ENCODE data around the gene AJM1. TPM values are rescaled to one million over a fixed set of nuclear protein-coding genes. Genes with fewer than 3 reads are reported as not detected.

The AJM1 gene
- total RNA-seq, 2 experiments from 2014 or later, result 6.6 to 6.7 TPM

DNA sequence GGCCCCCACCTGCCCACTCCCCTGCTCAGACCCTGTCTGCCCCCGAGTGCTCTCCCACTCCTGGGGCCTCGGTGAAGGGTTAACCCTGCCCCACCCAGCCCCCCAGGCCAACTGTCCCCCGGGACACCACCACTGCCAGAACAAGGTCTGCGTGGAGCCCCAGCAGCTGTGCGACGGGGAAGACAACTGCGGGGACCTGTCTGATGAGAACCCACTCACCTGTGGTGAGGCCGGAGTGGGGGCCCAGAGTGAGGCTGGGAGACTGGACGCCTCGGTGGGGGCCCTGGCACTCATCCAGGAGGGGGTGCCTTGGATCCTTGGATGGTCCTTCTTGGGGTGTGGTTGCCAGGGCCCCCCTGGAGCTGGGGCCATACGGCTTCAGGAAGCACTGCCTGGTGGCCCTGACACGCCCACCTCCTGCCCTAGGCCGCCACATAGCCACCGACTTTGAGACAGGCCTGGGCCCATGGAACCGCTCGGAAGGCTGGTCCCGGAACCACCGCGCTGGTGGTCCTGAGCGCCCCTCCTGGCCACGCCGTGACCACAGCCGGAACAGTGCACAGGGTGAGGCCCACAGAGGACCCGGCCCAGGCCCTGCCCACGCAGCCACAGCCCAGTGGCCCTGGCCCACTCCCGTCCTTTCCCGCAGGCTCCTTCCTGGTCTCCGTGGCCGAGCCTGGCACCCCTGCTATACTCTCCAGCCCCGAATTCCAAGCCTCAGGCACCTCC lies 12.0 kb downstream of the AJM1 start:
- Mint-ChIP-seq H3K4me1 (peaks cover 1% of the 10 kb centered on the region), H3K36me3 (no peaks in the 10 kb centered on the region), H3K4me3 (no peak overlapping the region), H3K27me3 (no peaks in the 10 kb centered on the region), H3K9me3 (no peaks in the 10 kb centered on the region), H3K27ac (no peak overlapping the region)
- POLR2A ChIA-PET, result interaction anchor here (1.1 kb wide), 2 partner anchors 10 to 28 kb away, joined by 3 read pairs; no protein-coding TSS in a partner anchor
- DNase-seq (no peak), ATAC-seq (ENCODE audit: low read depth) (no peak)

DNA sequence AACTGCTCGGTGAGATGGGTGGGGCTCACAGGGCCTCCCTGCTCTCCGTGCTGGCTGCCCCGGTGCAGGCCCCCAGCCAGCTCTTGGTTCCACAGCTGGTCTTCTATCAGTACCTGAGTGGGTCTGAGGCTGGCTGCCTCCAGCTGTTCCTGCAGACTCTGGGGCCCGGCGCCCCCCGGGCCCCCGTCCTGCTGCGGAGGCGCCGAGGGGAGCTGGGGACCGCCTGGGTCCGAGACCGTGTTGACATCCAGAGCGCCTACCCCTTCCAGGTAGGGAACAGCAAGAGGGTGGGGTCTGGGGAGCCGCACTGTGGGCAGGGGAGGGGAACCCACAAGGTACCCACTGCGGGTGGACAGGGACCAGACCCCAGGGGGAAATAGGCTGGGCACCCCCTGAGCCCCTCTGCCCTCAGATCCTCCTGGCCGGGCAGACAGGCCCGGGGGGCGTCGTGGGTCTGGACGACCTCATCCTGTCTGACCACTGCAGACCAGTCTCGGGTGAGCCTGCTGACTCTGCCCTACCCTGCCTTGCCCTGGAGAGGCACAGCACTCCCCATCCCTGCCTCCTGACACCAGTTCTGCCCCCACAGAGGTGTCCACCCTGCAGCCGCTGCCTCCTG lies 12.7 kb downstream of the AJM1 start:
- Mint-ChIP-seq H3K36me3 (no peaks in the 10 kb centered on the region), H3K27me3 (no peaks in the 10 kb centered on the region), H3K4me1 (no peaks in the 10 kb centered on the region), H3K4me3 (no peak overlapping the region), H3K27ac (no peak overlapping the region), H3K9me3 (no peaks in the 10 kb centered on the region)
- DNase-seq (no peak), ATAC-seq (ENCODE audit: low read depth) (no peak)
- POLR2A ChIA-PET, result interaction anchor here (1.1 kb wide), 1 partner anchor 9 kb away, joined by 3 read pairs; no protein-coding TSS in a partner anchor

DNA sequence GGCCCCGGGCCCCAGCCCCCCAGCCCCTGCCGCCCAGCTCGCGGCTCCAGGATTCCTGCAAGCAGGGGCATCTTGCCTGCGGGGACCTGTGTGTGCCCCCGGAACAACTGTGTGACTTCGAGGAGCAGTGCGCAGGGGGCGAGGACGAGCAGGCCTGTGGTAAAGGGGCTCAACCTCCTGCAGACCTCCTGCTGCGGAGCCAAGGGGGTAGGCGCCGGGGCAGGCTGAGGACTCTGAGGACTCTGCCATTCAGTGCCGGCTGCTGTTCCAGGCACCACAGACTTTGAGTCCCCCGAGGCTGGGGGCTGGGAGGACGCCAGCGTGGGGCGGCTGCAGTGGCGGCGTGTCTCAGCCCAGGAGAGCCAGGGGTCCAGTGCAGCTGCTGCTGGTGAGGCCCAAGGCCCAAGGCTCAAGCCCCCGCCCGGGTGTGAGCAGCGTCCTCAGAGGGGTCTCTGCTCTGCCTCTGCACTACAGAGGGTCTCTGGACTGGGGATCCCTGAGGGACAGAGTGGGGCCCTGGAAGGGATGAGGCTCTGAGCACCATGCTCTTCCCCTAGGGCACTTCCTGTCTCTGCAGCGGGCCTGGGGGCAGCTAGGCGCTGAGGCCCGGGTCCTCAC lies 13.3 kb downstream of the AJM1 start:
- no peak for DNase-seq

DNA sequence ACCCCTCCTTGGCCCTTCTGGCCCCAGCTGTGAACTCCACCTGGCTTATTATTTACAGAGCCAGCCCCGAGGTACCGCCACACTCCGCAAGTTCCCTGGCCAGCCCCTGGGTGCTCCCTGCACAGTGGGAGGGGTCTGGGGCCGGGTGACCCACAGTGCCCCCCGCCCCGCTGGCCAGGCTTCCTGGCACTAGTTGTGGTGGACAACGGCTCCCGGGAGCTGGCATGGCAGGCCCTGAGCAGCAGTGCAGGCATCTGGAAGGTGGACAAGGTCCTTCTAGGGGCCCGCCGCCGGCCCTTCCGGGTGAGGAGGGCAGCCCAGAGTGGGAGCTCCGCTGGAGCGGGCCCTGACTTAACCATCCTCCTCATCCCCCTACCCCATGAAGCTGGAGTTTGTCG lies 13.8 kb downstream of the AJM1 start:
- H3K9me3 Mint-ChIP-seq, result no peaks in the 10 kb centered on the region
- no peaks in the 10 kb centered on the region for H3K4me1 Mint-ChIP-seq
- POLR2A ChIA-PET, result no interaction called here
- no peak overlapping the region for H3K4me3 Mint-ChIP-seq
- DNase-seq (no peak), ATAC-seq (ENCODE audit: low read depth) (no peak)
- H3K36me3 Mint-ChIP-seq, result no peaks in the 10 kb centered on the region
- no peak overlapping the region for H3K27ac Mint-ChIP-seq
- no peaks in the 10 kb centered on the region for H3K27me3 Mint-ChIP-seq

More for the DNA sequence above, 13.3 kb downstream of the AJM1 start:
- no peaks in the 10 kb centered on the region for H3K4me1 Mint-ChIP-seq
- no peaks in the 10 kb centered on the region for H3K27me3 Mint-ChIP-seq
- ATAC-seq (ENCODE audit: low read depth), result no peak
- no peaks in the 10 kb centered on the region for H3K36me3 Mint-ChIP-seq
- H3K4me3 Mint-ChIP-seq, result no peak overlapping the region
- POLR2A ChIA-PET, result interaction anchor here (1.1 kb wide), 1 partner anchor 8 kb away, joined by 3 read pairs; no protein-coding TSS in a partner anchor
- H3K27ac Mint-ChIP-seq, result no peak overlapping the region
- H3K9me3 Mint-ChIP-seq, result no peaks in the 10 kb centered on the region

DNA sequence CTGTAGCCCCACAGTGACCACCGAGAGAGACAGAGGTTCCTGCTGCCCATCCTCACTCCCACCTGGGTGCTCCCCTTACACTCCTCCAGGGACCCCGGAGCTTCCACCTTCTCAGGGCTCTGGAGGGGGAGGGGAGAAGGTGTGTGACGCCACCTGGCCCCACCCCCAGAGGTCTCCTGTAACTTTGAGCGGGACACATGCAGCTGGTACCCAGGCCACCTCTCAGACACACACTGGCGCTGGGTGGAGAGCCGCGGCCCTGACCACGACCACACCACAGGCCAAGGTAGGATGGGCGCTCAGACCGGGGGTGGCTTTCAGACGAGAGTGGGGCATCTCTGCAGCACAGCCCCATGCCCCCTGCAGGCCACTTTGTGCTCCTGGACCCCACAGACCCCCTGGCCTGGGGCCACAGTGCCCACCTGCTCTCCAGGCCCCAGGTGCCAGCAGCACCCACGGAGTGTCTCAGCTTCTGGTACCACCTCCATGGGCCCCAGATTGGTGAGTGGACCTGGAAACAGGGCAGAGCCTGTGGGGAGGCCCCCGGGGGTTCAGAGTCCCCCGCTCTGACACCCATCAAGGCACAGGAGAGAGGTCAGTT lies 14.4 kb downstream of the AJM1 start:
- POLR2A ChIA-PET, result no interaction called here
- no peaks in the 10 kb centered on the region for H3K9me3 Mint-ChIP-seq
- H3K36me3 Mint-ChIP-seq, result no peaks in the 10 kb centered on the region
- no peaks in the 10 kb centered on the region for H3K27me3 Mint-ChIP-seq
- H3K4me3 Mint-ChIP-seq, result no peak overlapping the region
- H3K4me1 Mint-ChIP-seq, result no peaks in the 10 kb centered on the region
- no peak overlapping the region for H3K27ac Mint-ChIP-seq
- no peak for DNase-seq
- no peak for ATAC-seq (ENCODE audit: low read depth)

DNA sequence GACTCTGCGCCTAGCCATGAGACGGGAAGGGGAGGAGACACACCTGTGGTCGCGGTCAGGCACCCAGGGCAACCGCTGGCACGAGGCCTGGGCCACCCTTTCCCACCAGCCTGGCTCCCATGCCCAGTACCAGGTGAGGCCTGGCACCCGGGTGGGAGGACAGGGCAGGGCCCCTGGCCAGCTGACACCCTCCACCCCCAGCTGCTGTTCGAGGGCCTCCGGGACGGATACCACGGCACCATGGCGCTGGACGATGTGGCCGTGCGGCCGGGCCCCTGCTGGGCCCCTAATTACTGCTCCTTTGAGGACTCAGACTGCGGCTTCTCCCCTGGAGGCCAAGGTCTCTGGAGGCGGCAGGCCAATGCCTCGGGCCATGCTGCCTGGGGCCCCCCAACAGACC lies 14.9 kb downstream of the AJM1 start:
- H3K4me1 Mint-ChIP-seq, result no peaks in the 10 kb centered on the region
- H3K36me3 Mint-ChIP-seq, result peaks cover 1% of the 10 kb centered on the region
- DNase-seq (no peak), ATAC-seq (ENCODE audit: low read depth) (no peak)
- no peaks in the 10 kb centered on the region for H3K9me3 Mint-ChIP-seq
- H3K4me3 Mint-ChIP-seq, result no peak overlapping the region
- POLR2A ChIA-PET, result no interaction called here
- no peaks in the 10 kb centered on the region for H3K27me3 Mint-ChIP-seq
- no peak overlapping the region for H3K27ac Mint-ChIP-seq

DNA sequence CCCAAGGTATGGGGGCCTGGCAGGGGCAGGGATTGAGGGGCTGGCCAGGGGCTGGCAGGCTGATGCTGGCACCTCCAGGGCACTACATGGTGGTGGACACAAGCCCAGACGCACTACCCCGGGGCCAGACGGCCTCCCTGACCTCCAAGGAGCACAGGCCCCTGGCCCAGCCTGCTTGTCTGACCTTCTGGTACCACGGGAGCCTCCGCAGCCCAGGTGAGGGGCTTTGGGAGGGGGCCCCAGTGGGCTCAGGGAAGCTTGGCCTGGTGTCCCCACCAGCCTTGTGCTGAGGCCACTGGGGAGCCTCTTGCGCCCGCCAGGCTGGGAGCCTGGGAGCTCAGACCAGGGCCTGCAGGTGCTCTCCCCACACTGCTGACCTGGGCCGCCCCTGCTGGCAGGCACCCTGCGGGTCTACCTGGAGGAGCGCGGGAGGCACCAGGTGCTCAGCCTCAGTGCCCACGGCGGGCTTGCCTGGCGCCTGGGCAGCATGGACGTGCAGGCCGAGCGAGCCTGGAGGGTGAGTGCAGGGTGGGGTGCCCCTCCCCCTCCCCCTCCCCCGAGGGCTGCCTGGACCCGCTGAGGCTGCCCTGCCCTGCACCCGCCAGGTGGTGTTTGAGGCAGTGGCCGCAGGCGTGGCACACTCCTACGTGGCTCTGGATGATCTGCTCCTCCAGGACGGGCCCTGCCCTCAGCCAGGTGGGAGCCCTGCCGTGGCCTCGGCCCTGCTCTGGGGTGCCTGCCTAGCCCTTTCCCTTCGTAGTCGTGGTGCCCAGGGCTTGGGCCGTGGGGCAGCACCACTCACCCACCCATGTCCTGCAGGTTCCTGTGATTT lies 15.5 kb downstream of the AJM1 start:
- POLR2A ChIA-PET, result no interaction called here
- Mint-ChIP-seq H3K4me3 (no peak overlapping the region), H3K4me1 (no peaks in the 10 kb centered on the region), H3K36me3 (peaks cover 1% of the 10 kb centered on the region), H3K27ac (no peak overlapping the region), H3K27me3 (no peaks in the 10 kb centered on the region), H3K9me3 (no peaks in the 10 kb centered on the region)
- DNase-seq (no peak), ATAC-seq (ENCODE audit: low read depth) (no peak)

DNA sequence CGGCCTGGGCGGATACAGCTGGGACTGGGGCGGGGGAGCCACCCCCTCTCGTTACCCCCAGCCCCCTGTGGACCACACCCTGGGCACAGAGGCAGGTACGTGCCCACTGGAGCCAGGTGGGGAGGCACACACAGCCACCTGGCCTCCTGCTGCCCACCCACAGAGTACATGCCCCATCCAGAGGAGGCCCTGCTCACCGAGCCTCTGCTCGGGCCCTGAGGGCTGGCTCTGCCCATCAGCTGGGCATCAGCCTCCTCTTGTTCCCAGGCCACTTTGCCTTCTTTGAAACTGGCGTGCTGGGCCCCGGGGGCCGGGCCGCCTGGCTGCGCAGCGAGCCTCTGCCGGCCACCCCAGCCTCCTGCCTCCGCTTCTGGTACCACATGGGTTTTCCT lies 16.2 kb downstream of the AJM1 start:
- H3K36me3 Mint-ChIP-seq, result peaks cover 3% of the 10 kb centered on the region

DNA sequence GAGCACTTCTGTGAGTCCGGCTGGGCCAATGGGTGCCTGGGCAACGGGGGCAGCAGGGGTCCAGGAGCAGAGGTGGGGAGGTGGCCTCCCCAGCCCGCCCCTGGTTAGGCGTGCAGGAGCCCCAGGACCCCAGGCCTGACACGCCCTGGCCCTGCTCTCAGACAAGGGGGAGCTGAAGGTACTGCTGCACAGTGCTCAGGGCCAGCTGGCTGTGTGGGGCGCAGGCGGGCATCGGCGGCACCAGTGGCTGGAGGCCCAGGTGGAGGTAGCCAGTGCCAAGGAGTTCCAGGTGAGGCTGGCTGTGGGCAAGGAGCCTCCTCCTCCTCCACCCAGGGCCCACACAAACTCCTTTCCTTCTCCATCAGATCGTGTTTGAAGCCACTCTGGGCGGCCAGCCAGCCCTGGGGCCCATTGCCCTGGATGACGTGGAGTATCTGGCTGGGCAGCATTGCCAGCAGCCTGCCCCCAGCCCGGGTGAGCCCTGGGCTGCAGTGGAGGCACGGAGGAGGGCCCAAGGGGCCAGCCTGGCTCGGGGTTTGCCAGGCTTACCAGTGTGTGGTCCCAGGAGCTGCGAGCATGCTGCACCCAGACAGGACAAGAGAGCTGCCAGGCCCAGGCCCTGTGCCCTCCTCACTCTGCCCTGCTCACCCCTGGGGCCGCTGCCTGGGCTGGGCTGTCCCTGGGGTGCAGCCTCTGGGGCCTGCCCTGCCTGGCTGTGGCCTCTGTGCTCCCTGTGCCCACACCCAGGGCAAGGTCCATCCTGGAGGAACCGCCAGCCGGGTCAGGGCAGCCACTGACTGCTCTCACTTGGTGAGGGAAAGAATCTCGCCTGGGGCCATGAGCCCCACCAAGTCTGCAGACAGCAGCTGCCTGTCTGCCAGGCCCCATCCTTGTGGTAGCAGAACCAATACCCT lies 16.8 kb downstream of the AJM1 start:
- peaks cover 3% of the 10 kb centered on the region for H3K36me3 Mint-ChIP-seq
- H3K9me3 Mint-ChIP-seq, result no peaks in the 10 kb centered on the region
- no peaks in the 10 kb centered on the region for H3K27me3 Mint-ChIP-seq
- H3K4me1 Mint-ChIP-seq, result peaks cover 4% of the 10 kb centered on the region
- POLR2A ChIA-PET, result no interaction called here
- ATAC-seq (ENCODE audit: low read depth) (no peak), DNase-seq (no peak)
- H3K4me3 Mint-ChIP-seq, result no peak overlapping the region
- H3K27ac Mint-ChIP-seq, result no peak overlapping the region

More for the DNA sequence above, 16.2 kb downstream of the AJM1 start:
- Mint-ChIP-seq H3K27ac (no peak overlapping the region), H3K9me3 (no peaks in the 10 kb centered on the region), H3K4me3 (no peak overlapping the region), H3K4me1 (no peaks in the 10 kb centered on the region), H3K27me3 (no peaks in the 10 kb centered on the region)
- POLR2A ChIA-PET, result no interaction called here
- DNase-seq (no peak), ATAC-seq (ENCODE audit: low read depth) (no peak)

DNA sequence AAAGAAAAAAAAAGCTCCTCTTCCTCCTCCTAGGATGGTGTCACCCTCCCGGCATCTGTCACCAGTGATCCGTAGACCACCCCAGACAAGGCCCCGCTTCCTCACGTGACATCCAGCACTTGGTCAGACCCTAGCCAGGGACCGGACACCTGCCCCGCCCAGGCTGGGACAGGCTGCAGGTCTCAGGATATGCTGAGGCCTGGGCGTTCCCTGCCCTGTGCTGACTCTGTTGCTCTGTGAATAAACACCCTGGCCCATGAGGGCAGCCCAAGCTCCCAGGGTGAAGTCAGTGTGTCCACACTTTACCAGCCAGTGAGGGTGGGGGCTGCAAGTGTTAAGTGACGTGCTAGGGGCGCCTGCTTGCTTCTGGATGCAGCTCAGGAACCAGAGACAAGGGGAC lies 18.3 kb downstream of the AJM1 start:
- Mint-ChIP-seq H3K27ac (no peak overlapping the region), H3K4me3 (no peak overlapping the region), H3K4me1 (peaks cover 12% of the 10 kb centered on the region), H3K27me3 (no peaks in the 10 kb centered on the region), H3K9me3 (no peaks in the 10 kb centered on the region), H3K36me3 (peaks cover 3% of the 10 kb centered on the region)
- DNase-seq (no peak), ATAC-seq (ENCODE audit: low read depth) (no peak)
- POLR2A ChIA-PET, result interaction anchor here (1.0 to 1.4 kb wide), 4 partner anchors 18 to 22 kb away, joined by 3 to 5 read pairs (median 3); partner anchors contain the start of gene AJM1

DNA sequence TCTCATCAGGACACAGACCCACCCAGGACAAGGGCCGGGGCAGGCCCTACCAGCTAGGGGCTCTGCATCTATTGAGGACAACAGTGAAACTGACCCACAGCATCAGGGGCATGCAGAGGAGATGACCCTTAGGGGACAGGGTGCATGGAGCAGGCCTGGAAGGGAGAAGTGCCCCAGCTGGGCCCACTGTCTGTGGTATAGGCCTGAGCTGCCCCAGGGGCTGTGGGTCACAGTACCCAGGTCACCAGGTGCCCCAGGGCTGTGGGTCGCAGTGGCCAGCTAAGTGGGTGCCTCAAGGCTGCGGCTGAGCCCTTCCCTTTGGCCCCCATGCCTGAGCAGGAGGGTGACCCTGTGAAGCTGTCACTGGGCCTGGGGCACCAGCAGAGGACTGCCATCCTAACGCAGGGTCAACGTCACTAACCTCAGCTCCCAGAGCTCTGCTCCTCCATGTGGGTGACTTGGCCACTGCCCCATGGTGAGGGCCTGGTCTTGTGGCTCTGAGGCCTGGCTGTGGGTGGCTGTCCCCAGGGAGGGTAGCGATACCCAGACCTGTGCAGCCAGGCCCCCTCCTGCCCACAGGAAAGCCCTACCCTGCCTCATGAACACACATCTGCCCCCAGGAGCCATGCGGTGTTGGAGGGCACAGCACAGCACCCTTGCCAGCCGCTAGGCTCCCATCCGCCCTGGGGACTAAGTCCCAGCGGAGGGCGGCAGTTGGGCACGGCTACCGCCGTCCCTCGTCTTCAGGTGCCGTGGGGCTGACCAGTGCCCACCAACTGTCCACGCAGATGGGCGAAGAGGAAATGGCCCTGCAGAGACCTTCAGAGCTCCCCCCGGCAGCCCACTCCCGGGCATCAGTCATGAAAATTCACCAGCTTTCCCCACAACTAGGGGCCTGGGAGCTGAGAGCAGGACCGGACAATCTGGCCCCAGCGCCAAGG lies 18.9 kb downstream of the AJM1 start:
- DNase-seq (no peak), ATAC-seq (ENCODE audit: low read depth) (no peak)
- peaks cover 12% of the 10 kb centered on the region for H3K4me1 Mint-ChIP-seq
- no peak overlapping the region for H3K4me3 Mint-ChIP-seq
- peaks cover 3% of the 10 kb centered on the region for H3K36me3 Mint-ChIP-seq
- POLR2A ChIA-PET, result interaction anchor here (1.0 to 1.4 kb wide), 5 partner anchors 9 to 21 kb away, joined by 3 to 5 read pairs (median 3); partner anchors contain the start of genes AJM1 and MAMDC4
- H3K27me3 Mint-ChIP-seq, result no peaks in the 10 kb centered on the region
- no peaks in the 10 kb centered on the region for H3K9me3 Mint-ChIP-seq
- no peak overlapping the region for H3K27ac Mint-ChIP-seq

All from activated naive CD8-positive, alpha-beta T cell treated with anti-CD3 and anti-CD28 coated beads, Interleukin-2, amount 10 ng/mL, durations not matched to agents 7 days and 5 days (primary cell).